HEK293T (cell line): ENCODE measurements around the gene UMAD1.

Experiments used
- CTCF ChIA-PET: fragments of 350-600 bp; formaldehyde crosslinking; extraction: SDS; loops from one replicate; lab custom pipeline; 2021; ENCODE audit warnings: antibody characterized with exemption, inconsistent platforms; lab: Yijun Ruan, JAX
- POLR2A ChIA-PET: fragments of 350-600 bp; formaldehyde crosslinking; extraction: SDS; loops from one replicate; lab custom pipeline; 2020; ENCODE audit warnings: antibody characterized with exemption, inconsistent platforms; lab: Yijun Ruan, JAX
- DNase-seq: peaks from one replicate; pipeline ENCODE4 v3.0.0; 2012; ENCODE audit warnings: mixed read lengths; ENCODE audit errors: extremely low spot score
- ARNT ChIP-seq: fragments of 450-650 bp; IDR thresholded peaks from 2 replicates; pipeline ENCODE4 v1.6.1; 2017; ENCODE audit warnings: mild to moderate bottlenecking
- BHLHE40 ChIP-seq: fragments of 450-650 bp; IDR thresholded peaks from 2 replicates; pipeline ENCODE4 v1.6.1; 2016; ENCODE audit warnings: mild to moderate bottlenecking, moderate library complexity, borderline replicate concordance
- CTBP1 ChIP-seq: fragments of 450-650 bp; IDR thresholded peaks from 2 replicates; pipeline ENCODE4 v1.6.1; 2016; ENCODE audit warnings: borderline replicate concordance
- ELF4 ChIP-seq: fragments of 450-650 bp; IDR thresholded peaks from 2 replicates; pipeline ENCODE4 v1.6.1; 2017; ENCODE audit warnings: antibody characterized with exemption
- FOXA1 ChIP-seq: fragments of 450-650 bp; IDR thresholded peaks from 2 replicates; pipeline ENCODE4 v1.6.1; 2016; ENCODE audit warnings: mild to moderate bottlenecking
- FOXK2 ChIP-seq: fragments of 450-650 bp; IDR thresholded peaks from 2 replicates; pipeline ENCODE4 v1.6.1; 2016; ENCODE audit warnings: mild to moderate bottlenecking
- FOXM1 ChIP-seq: fragments of 450-650 bp; IDR thresholded peaks from 2 replicates; pipeline ENCODE4 v1.6.1; 2017; ENCODE audit warnings: mild to moderate bottlenecking, borderline replicate concordance
- HDGF ChIP-seq: fragments of 450-650 bp; IDR thresholded peaks from 2 replicates; pipeline ENCODE4 v1.6.1; 2017; ENCODE audit warnings: antibody characterized with exemption, borderline replicate concordance
- L3MBTL2 ChIP-seq: fragments of 450-650 bp; conservative IDR thresholded peaks from 2 replicates; pipeline ENCODE4 v1.6.1; 2016; ENCODE audit warnings: mild to moderate bottlenecking
- LEF1 ChIP-seq: fragments of 450-650 bp; IDR thresholded peaks from 2 replicates; pipeline ENCODE4 v1.6.1; 2017; ENCODE audit warnings: mild to moderate bottlenecking, borderline replicate concordance
- NFRKB ChIP-seq: fragments of 450-650 bp; IDR thresholded peaks from 2 replicates; pipeline ENCODE4 v1.6.1; 2016; ENCODE audit warnings: mild to moderate bottlenecking, moderate library complexity
- SP1 ChIP-seq: fragments of 450-650 bp; IDR thresholded peaks from 2 replicates; pipeline ENCODE4 v1.6.1; 2017
- SUZ12 ChIP-seq: fragments of 450-650 bp; IDR thresholded peaks from 2 replicates; pipeline ENCODE4 v1.6.1; 2016; ENCODE audit warnings: mild to moderate bottlenecking
- TARDBP ChIP-seq: fragments of 450-650 bp; IDR thresholded peaks from 2 replicates; pipeline ENCODE4 v1.6.1; 2016
- ZNF384 ChIP-seq: fragments of 450-650 bp; IDR thresholded peaks from 2 replicates; pipeline ENCODE4 v1.6.1; 2016
- TF ChIP-seq, protein P1 (sequence below): fragments of 450-650 bp; IDR thresholded peaks from 2 replicates; pipeline ENCODE4 v1.6.1; 2016

The UMAD1 gene

DNA sequence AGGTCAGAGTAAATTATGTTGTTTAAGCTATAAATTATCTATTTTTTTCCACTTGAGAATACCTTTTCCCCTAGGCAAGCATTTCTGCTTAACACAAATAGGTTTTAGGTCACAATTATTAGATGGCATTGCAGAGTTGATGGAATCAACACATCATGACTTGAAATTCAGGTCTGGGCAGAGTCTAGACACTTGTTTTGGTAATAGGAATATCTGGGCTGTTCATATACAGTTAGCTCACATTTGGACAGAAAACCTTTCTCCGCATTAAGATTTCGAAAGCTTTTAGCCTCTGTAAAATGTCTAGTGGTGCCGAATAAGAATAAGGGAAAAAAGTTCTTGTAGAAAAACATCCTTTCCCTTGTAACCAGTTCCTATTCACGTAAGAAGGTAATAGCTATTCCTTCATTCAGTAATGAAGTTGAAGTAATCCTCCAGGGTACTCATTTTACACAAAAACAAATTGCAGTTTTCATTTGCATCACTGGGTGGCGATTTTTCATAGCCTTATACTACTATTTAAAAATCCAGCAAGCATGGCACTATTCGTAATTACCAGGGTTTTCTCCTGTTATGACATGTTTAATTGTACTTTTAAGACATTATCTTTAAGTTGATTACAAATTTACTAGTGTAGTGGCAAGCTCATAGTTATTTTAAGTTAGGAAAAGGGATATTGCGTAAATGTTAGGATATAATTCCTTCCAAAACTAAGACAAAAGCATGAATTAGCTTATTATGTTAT lies 40.8 kb downstream of the UMAD1 start:
- TF ChIP-seq FOXK2, result no peak
- TF ChIP-seq LEF1, result no peak
- no peak for TF ChIP-seq TARDBP
- no peak for TF ChIP-seq ARNT
- TF ChIP-seq ELF4, result no peak
- TF ChIP-seq, protein P1, sequence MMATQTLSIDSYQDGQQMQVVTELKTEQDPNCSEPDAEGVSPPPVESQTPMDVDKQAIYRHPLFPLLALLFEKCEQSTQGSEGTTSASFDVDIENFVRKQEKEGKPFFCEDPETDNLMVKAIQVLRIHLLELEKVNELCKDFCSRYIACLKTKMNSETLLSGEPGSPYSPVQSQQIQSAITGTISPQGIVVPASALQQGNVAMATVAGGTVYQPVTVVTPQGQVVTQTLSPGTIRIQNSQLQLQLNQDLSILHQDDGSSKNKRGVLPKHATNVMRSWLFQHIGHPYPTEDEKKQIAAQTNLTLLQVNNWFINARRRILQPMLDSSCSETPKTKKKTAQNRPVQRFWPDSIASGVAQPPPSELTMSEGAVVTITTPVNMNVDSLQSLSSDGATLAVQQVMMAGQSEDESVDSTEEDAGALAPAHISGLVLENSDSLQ, result no peak
- TF ChIP-seq L3MBTL2, result no peak
- TF ChIP-seq HDGF, result no peak
- CTCF ChIA-PET, result interaction anchor here (0.6 to 2.4 kb wide), 13 partner anchors 8 to 615 kb away, joined by 3 to 9 read pairs (median 4); no protein-coding TSS in a partner anchor
- POLR2A ChIA-PET, result interaction anchor here (0.9 to 1.2 kb wide), 3 partner anchors 41 to 615 kb away, joined by 3 to 7 read pairs (median 3); partner anchors contain the start of gene UMAD1
- DNase-seq, result peak; percentile 16

DNA sequence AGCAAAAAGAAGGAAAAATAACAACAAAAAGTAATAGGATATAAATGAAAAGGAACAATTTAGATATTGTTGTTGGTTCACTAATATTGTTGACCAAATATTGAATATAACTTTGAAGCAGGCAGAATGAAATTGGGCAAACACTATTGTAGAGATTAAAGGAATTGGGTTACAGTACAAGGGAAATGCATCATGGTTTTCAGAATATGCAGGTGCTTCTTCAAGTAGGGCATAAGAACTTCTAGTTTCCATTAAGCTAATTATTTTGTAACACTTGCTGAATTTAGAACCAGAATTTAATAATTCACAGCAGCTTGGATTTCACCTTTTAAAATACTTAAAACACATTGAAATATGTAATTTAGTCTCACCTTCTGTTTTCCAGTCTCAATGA lies 41.4 kb downstream of the UMAD1 start:
- DNase-seq, result no peak
- ChIA-PET POLR2A (interaction anchor here (0.9 to 1.2 kb wide), 3 partner anchors 42 to 614 kb away, joined by 3 to 7 read pairs (median 3); partner anchors contain the start of gene UMAD1), CTCF (interaction anchor here (1.0 to 2.4 kb wide), 4 partner anchors 13 to 532 kb away, joined by 3 to 9 read pairs (median 5); no protein-coding TSS in a partner anchor)
- TF ChIP-seq LEF1 (no peak), ELF4 (no peak), BHLHE40 (no peak), ZNF384 (no peak), HDGF (no peak), FOXK2 (no peak), TARDBP (no peak), NFRKB (no peak), SP1 (no peak), CTBP1 (no peak), FOXM1 (no peak), SUZ12 (no peak), L3MBTL2 (no peak), ARNT (no peak), FOXA1 (no peak)
- TF ChIP-seq, protein P1, result no peak

- POLR2A ChIA-PET, result no interaction called here
- TF ChIP-seq SP1 (no peak), ARNT (no peak), FOXK2 (no peak), LEF1 (no peak), CTBP1 (no peak), BHLHE40 (no peak), TARDBP (no peak)
- no peak for DNase-seq
- CTCF ChIA-PET, result interaction anchor here (0.6 kb wide), 1 partner anchor 288 kb away, joined by 4 read pairs; no protein-coding TSS in a partner anchor
Observed at GRCh38 chr7:7682861-7683260, 42.3 kb downstream of the UMAD1 start.

DNA sequence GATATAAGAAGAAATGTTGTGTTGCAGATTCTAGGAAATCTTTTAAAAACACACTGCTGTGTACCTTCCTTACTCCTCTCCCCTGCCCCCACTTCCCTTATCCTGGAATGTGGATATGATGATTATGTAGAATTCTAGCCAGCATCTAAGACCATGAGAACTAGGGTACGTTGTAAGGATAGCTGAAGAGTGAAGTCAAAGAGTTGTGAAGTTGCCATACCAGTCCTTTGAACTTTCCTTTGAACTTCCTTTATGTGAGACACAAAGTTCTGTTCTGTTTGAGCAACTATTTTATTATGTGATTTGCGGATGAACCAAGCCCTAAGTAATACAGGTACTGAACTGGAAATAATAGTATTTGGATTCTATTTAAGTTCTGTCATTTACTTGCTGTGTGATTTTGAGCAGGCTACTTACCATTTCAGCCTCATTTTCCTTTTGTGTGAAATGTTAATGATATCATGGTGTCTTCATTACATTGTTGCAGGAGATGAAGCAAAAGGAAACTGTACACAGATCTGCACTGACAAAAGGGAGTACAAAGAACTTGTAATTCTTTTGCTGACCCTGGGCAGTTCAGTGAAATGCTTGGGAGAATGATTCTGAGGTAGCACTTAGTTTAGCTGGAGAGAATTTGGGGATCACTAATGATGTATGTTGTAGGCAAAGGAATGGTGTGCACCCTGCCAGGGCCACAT lies 46.4 kb downstream of the UMAD1 start:
- TF ChIP-seq SUZ12 (no peak), ELF4 (no peak), L3MBTL2 (no peak), FOXK2 (no peak), CTBP1 (no peak), LEF1 (no peak), HDGF (no peak), FOXM1 (no peak), SP1 (no peak), TARDBP (no peak), BHLHE40 (no peak), ZNF384 (no peak), NFRKB (no peak), ARNT (no peak), FOXA1 (no peak)
- TF ChIP-seq, protein P1, result no peak
- POLR2A ChIA-PET, result no interaction called here
- no peak for DNase-seq
- CTCF ChIA-PET, result interaction anchor here (0.6 kb wide), 1 partner anchor 262 kb away, joined by 3 read pairs; no protein-coding TSS in a partner anchor

- TF ChIP-seq ARNT, result no peak
- TF ChIP-seq FOXM1, result no peak
- TF ChIP-seq BHLHE40, result no peak
- TF ChIP-seq SP1, result no peak
- TF ChIP-seq SUZ12, result no peak
- no peak for TF ChIP-seq FOXK2
- no peak for TF ChIP-seq ELF4
- TF ChIP-seq NFRKB, result no peak
- no peak for TF ChIP-seq TARDBP
- no peak for TF ChIP-seq L3MBTL2
- TF ChIP-seq CTBP1, result no peak
- TF ChIP-seq LEF1, result no peak
- CTCF ChIA-PET, result interaction anchor here (0.6 kb wide), 1 partner anchor 263 kb away, joined by 3 read pairs; no protein-coding TSS in a partner anchor
- POLR2A ChIA-PET, result no interaction called here
- DNase-seq, result no peak
Observed at GRCh38 chr7:7687800-7688199, 47.2 kb downstream of the UMAD1 start.

DNA sequence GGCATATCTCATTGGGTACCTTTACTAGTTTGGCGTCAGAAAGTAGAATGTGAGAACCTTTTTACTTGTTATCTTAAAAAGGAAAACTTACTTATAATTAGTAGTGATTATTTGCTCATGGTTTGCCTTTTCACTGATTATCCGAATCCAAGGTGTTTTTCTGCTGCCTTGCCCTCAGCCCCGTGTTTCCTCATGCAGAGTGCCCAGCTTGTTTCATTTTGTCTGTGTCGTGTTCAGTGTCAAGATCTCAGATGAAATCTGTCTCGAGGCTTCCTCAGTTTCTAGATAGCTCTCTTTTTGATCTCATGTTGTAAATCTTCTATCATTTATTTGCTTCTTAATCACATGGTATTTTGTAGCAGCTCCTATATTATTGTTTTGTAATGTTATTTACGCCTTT lies 47.8 kb downstream of the UMAD1 start:
- POLR2A ChIA-PET, result no interaction called here
- no peak for TF ChIP-seq BHLHE40
- TF ChIP-seq HDGF, result no peak
- TF ChIP-seq SUZ12, result no peak
- TF ChIP-seq ARNT, result no peak
- TF ChIP-seq, protein P1, result no peak
- no peak for TF ChIP-seq FOXM1
- no peak for TF ChIP-seq ELF4
- no peak for TF ChIP-seq LEF1
- no peak for TF ChIP-seq NFRKB
- no peak for TF ChIP-seq FOXA1
- no peak for TF ChIP-seq FOXK2
- no peak for TF ChIP-seq TARDBP
- no peak for DNase-seq
- CTCF ChIA-PET, result interaction anchor here (0.6 kb wide), 1 partner anchor 196 kb away, joined by 3 read pairs; no protein-coding TSS in a partner anchor
